PC-3 (cell line): Measurements from ENCODE around the gene DNAH2. TPM values are rescaled to one million over a fixed set of nuclear protein-coding genes. Genes with fewer than 3 reads are reported as not detected.

Experiments
- ATAC-seq: fragments of 200-7000 bp; cut with Tn5 transposase; 2 replicates; pipeline ENCODE4 v1.9.1; 2020; ENCODE audit warnings: mild to moderate bottlenecking, moderate library complexity
- BruUV-seq: library from RNA; stranded (reverse); fragments of 400-500 nt; replicated peaks from 2 replicates; lab custom pipeline; 2021; lab: Mats Ljungman, UMichigan
- CTCF ChIA-PET: fragments of 300-600 bp; sonication (Branson Sonifier 250); formaldehyde crosslinking; loops from one replicate; lab custom pipeline; 2022; ENCODE audit warnings: antibody characterized with exemption; lab: Charles Lee
- POLR2A ChIA-PET: fragments of 300-600 bp; sonication (Branson Sonifier 250); formaldehyde crosslinking; loops from one replicate; lab custom pipeline; 2022; ENCODE audit warnings: antibody characterized with exemption; ENCODE audit not compliant: unreplicated experiment; lab: Charles Lee
- DNase-seq: peaks from one replicate; pipeline ENCODE4 v3.0.0-alpha.2; 2015
- H2AFZ ChIP-seq: fragments of 300-600 bp; sonication (generic); 2 replicates; pipeline ENCODE4 v1.6.0; 2016; ENCODE audit warnings: antibody characterized with exemption, low read length
- H3F3A ChIP-seq: fragments of 300-600 bp; sonication (generic); one replicate; pipeline ENCODE4 v1.6.0; 2017; ENCODE audit warnings: antibody characterized with exemption, low read length, control low read depth, mild to moderate bottlenecking; ENCODE audit not compliant: unreplicated experiment
- H3K27ac ChIP-seq: fragments of 300-600 bp; sonication (generic); 2 replicates; pipeline ENCODE4 v1.5.1; 2016; ENCODE audit warnings: mild to moderate bottlenecking, low read length
- H3K27me3 ChIP-seq: fragments of 300-600 bp; sonication (generic); 2 replicates; pipeline ENCODE4 v1.6.1; 2016; ENCODE audit warnings: low read length, mixed read lengths
- H3K36me3 ChIP-seq: fragments of 300-600 bp; sonication (generic); 2 replicates; pipeline ENCODE4 v1.6.1; 2016; ENCODE audit warnings: low read depth, mixed run types, low read length, mixed read lengths
- H3K4me1 ChIP-seq: fragments of 300-600 bp; sonication (generic); 2 replicates; pipeline ENCODE4 v1.5.1; 2016; ENCODE audit warnings: low read length; ENCODE audit not compliant: insufficient read depth
- H3K4me2 ChIP-seq: fragments of 300-600 bp; sonication (generic); 2 replicates; pipeline ENCODE4 v1.6.0; 2016; ENCODE audit warnings: low read length
- H3K4me3 ChIP-seq: fragments of 300-600 bp; sonication (generic); 2 replicates; pipeline ENCODE4 v1.5.1; 2016; ENCODE audit warnings: mild to moderate bottlenecking, low read length, mixed read lengths
- H3K79me2 ChIP-seq: fragments of 300-600 bp; sonication (generic); 2 replicates; pipeline ENCODE4 v1.6.1; 2017; ENCODE audit warnings: low read length, mixed read lengths
- H3K9ac ChIP-seq: fragments of 300-600 bp; sonication (generic); 2 replicates; pipeline ENCODE4 v1.6.0; 2016; ENCODE audit warnings: mild to moderate bottlenecking, low read length
- H3K9me2 ChIP-seq: fragments of 300-600 bp; sonication (generic); replicated peaks from 2 replicates; pipeline ENCODE4 v1.6.1; 2016; ENCODE audit warnings: mixed run types, low read length, mixed read lengths
- H3K9me3 ChIP-seq: fragments of 300-600 bp; sonication (generic); 2 replicates; pipeline ENCODE4 v1.6.1; 2016; ENCODE audit warnings: low read length, mixed read lengths
- H4K20me1 ChIP-seq: fragments of 300-600 bp; sonication (generic); 2 replicates; pipeline ENCODE4 v1.6.1; 2016; ENCODE audit warnings: low read length, mixed read lengths
- CTCF ChIP-seq: fragments of 300-600 bp; sonication (generic); conservative IDR thresholded peaks from 2 replicates; pipeline ENCODE4 v1.5.1; 2017; ENCODE audit warnings: antibody characterized with exemption, low read depth, mild to moderate bottlenecking, low read length
- EZH2 ChIP-seq: fragments of 300-600 bp; sonication (generic); IDR thresholded peaks from one replicate; pipeline ENCODE4 v1.6.1; 2017; ENCODE audit warnings: antibody characterized with exemption, mild to moderate bottlenecking, low read length; ENCODE audit not compliant: unreplicated experiment
- EZH2phosphoT487 ChIP-seq: fragments of 300-600 bp; sonication (generic); IDR thresholded peaks from 2 replicates; pipeline ENCODE4 v1.6.1; 2018; ENCODE audit warnings: mild to moderate bottlenecking, antibody characterized with exemption, low read length, borderline replicate concordance
- intact Hi-C: fragments of 100-400 bp; cut with micrococcal nuclease; formaldehyde crosslinking; loops from 2 replicates; pipeline ENCODE4 v1.9.0; 2023
- total RNA-seq: library from RNA; depleted of rRNA; stranded (reverse); fragments of >200 nt; gene quantifications from 2 replicates; pipeline ENCODE4 v1.2.3, GENCODE V29; 2014

The DNAH2 gene
- total RNA-seq, 1 experiment from 2014 or later: 0.62 TPM

- intact Hi-C loops: loop anchor here (2.0 kb wide), 2 partner anchors 14 to 22 kb away; partner anchors contain the start of gene KDM6B
- Histone ChIP-seq H3K36me3 (peaks cover 8% of the 10 kb centered on the region; the same call in 1 of the 2 replicates), H4K20me1 (no peaks in the 10 kb centered on the region), H3K9ac (peak within 1 kb of the TSS; percentile 94), H3K4me1 (peaks cover 17% of the 10 kb centered on the region), H2AFZ (peak within 1 kb of the TSS; percentile 90), H3K4me2 (peak within 1 kb of the TSS; percentile 97), H3K4me3 (peak within 1 kb of the TSS; percentile 90), H3K9me2 (no peaks in the 10 kb centered on the region), H3K79me2 (peaks cover 50% of the 10 kb centered on the region), H3F3A (no peaks in the 10 kb centered on the region), H3K27ac (peak within 1 kb of the TSS; percentile 88), H3K9me3 (no peaks in the 10 kb centered on the region), H3K27me3 (no peaks in the 10 kb centered on the region)
- TF ChIP-seq CTCF (peak; percentile 26; the same call in 1 of the 2 replicates), EZH2 (no peak)
- ChIA-PET POLR2A (interaction anchor here (0.6 kb wide), 1 partner anchor 211 kb away, joined by 4 read pairs; no protein-coding TSS in a partner anchor), CTCF (interaction anchor here (0.7 to 0.9 kb wide), 3 partner anchors 32 to 113 kb away, joined by 3 to 30 read pairs (median 3); no protein-coding TSS in a partner anchor)
- BruUV-seq: TSS peak; percentile 94
- ATAC-seq (peak; percentile 78), DNase-seq (peak; percentile 97)
Measured at GRCh38 chr17:7856811-7857712, 139.5 kb downstream of the DNAH2 start, which contains the start of gene NAA38. Gene NAA38, minus strand, starts transcription at chr17:7857559. Its CDS starts 96 bp downstream, at chr17:7857463.

GRCh38 chr17:7857713-7858521 is 140.4 kb downstream of the DNAH2 start, which contains the start of gene CYB5D1:
Gene CYB5D1, plus strand, starts transcription at chr17:7858003. Its CDS starts 132 bp downstream, at chr17:7858135.
- Histone ChIP-seq H3K4me2 (peak within 1 kb of the TSS; percentile 97), H3K27me3 (no peaks in the 10 kb centered on the region), H3F3A (no peaks in the 10 kb centered on the region), H2AFZ (peak within 1 kb of the TSS; percentile 90), H3K9ac (peak within 1 kb of the TSS; percentile 94), H3K36me3 (peaks cover 1% of the 10 kb centered on the region; the same call in 1 of the 2 replicates), H3K9me3 (no peaks in the 10 kb centered on the region), H3K9me2 (no peaks in the 10 kb centered on the region), H3K27ac (peak within 1 kb of the TSS; percentile 88), H3K4me3 (peak within 1 kb of the TSS; percentile 90), H3K4me1 (peaks cover 20% of the 10 kb centered on the region), H3K79me2 (peaks cover 50% of the 10 kb centered on the region), H4K20me1 (no peaks in the 10 kb centered on the region)
- ChIA-PET CTCF (interaction anchor here (0.7 kb wide), 2 partner anchors 33 to 76 kb away, joined by 3 read pairs; no protein-coding TSS in a partner anchor), POLR2A (no interaction called here)
- ATAC-seq (peak; percentile 25), DNase-seq (peak; percentile 90)
- TSS peak; percentile 40 for BruUV-seq
- TF ChIP-seq EZH2phosphoT487: no peak
- intact Hi-C loops: loop anchor here (2.0 kb wide), 2 partner anchors 15 to 23 kb away; partner anchors contain the start of gene KDM6B

- H3K36me3 ChIP-seq: no peaks in the 10 kb centered on the region; the same call in 1 of the 2 replicates
- H3K9ac ChIP-seq: peak overlapping the region; percentile 94
- peak; percentile 49; the same call in 1 of the 2 replicates for TF ChIP-seq CTCF
- TF ChIP-seq EZH2: no peak
- peak; percentile 40 for DNase-seq
- ChIA-PET CTCF (no interaction called here), POLR2A (no interaction called here)
- H3K4me1 ChIP-seq: peaks cover 21% of the 10 kb centered on the region
- 0 out of 2 replicates have a peak, but pooled peaks have one; percentile 4 for ATAC-seq
- peak overlapping the region; percentile 90 for H2AFZ ChIP-seq
- H3K9me2 ChIP-seq: no peaks in the 10 kb centered on the region
- peaks cover 50% of the 10 kb centered on the region for H3K79me2 ChIP-seq
- intact Hi-C loops: no loop called here
- no peaks in the 10 kb centered on the region for H3F3A ChIP-seq
- H3K9me3 ChIP-seq: no peaks in the 10 kb centered on the region
- H3K4me2 ChIP-seq: peak overlapping the region; percentile 97
- peak overlapping the region; percentile 90 for H3K4me3 ChIP-seq
- H3K27me3 ChIP-seq: no peaks in the 10 kb centered on the region
- peak overlapping the region; percentile 88 for H3K27ac ChIP-seq
- H4K20me1 ChIP-seq: no peaks in the 10 kb centered on the region
- no TSS peak for BruUV-seq
Measured at GRCh38 chr17:7858522-7858810, 140.9 kb downstream of the DNAH2 start.
